Nephron progenitor cell (in vitro differentiated cells): ENCODE results near the gene PALLD.
A peak's percentile ranks its signal among the peaks of the same experiment; 100 is the strongest.

Experiments used
- DNase-seq: peaks from one replicate; pipeline ENCODE4 v3.0.0; 2021
- H3K27ac Mint-ChIP-seq: 2 replicates; pipeline ENCODE4 v1.8.0; 2021; ENCODE audit warnings: mild to moderate bottlenecking, moderate library complexity, mixed read lengths
- H3K27me3 Mint-ChIP-seq: 2 replicates; pipeline ENCODE4 v1.8.0; 2021; ENCODE audit warnings: mild to moderate bottlenecking, low read depth, mixed read lengths; ENCODE audit not compliant: poor library complexity
- H3K36me3 Mint-ChIP-seq: 2 replicates; pipeline ENCODE4 v1.8.0; 2021; ENCODE audit warnings: low read depth, mixed read lengths
- H3K4me1 Mint-ChIP-seq: 2 replicates; pipeline ENCODE4 v1.8.0; 2021; ENCODE audit warnings: mixed read lengths
- H3K4me3 Mint-ChIP-seq: 2 replicates; pipeline ENCODE4 v1.8.0; 2021; ENCODE audit warnings: mild to moderate bottlenecking, moderate library complexity, mixed read lengths
- H3K9me3 Mint-ChIP-seq: 2 replicates; pipeline ENCODE4 v1.8.0; 2021; ENCODE audit warnings: mild to moderate bottlenecking, moderate library complexity, mixed read lengths
- TF ChIP-seq, protein P1 (sequence below): fragments of 200-600 bp; sonication (generic); IDR thresholded peaks from 2 replicates; pipeline ENCODE4 v1.5.0; 2021; ENCODE audit warnings: antibody characterized with exemption

Gene PALLD

DNA sequence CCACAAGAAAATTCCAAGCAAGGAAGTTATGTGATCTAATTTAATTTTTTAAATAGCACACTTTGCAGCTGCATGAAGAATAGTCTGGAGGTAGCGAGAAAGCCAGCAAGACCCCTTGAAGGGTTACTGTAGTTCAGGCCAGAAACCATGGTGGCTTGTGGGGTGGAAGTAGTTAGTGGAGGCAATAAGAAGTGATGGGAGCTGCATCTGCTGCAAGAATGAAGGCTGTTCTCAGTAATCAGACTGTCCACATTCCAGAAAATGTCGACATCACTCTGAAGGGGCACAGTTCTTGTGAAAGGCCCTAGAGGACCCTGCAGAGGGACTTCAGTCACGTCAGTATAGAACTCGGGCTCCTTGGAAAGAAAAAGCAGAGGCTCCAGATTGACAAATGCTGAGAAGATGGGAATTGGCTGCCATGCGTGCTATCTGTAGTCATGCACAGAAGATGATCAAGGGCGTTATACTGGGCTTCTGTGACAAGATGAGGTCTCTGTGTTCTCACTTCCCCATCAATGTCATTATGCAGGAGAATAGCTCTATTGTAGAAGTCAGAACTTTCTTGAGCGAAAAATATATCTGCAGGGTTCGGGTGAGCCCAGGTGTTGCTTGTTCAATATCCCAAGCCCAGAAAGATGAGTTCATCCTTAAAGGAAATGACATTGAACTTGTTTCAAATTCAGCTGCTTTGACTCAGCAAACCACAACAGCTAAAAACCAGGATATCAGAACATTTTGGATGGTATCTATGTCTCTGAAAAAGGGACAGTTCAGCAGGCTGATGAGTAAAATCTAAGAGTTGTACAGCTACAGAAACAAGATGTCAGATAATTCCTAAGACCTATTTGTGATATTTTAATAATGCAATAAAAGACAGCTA, 259.0 kb downstream of the PALLD start:
- TF ChIP-seq, protein P1, sequence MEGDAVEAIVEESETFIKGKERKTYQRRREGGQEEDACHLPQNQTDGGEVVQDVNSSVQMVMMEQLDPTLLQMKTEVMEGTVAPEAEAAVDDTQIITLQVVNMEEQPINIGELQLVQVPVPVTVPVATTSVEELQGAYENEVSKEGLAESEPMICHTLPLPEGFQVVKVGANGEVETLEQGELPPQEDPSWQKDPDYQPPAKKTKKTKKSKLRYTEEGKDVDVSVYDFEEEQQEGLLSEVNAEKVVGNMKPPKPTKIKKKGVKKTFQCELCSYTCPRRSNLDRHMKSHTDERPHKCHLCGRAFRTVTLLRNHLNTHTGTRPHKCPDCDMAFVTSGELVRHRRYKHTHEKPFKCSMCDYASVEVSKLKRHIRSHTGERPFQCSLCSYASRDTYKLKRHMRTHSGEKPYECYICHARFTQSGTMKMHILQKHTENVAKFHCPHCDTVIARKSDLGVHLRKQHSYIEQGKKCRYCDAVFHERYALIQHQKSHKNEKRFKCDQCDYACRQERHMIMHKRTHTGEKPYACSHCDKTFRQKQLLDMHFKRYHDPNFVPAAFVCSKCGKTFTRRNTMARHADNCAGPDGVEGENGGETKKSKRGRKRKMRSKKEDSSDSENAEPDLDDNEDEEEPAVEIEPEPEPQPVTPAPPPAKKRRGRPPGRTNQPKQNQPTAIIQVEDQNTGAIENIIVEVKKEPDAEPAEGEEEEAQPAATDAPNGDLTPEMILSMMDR, result no peak
- peaks cover 7% of the 10 kb centered on the region for H3K4me1 Mint-ChIP-seq
- peaks cover 72% of the 10 kb centered on the region for H3K36me3 Mint-ChIP-seq
- DNase-seq, result no peak
- no peak overlapping the region for H3K4me3 Mint-ChIP-seq
- no peak overlapping the region for H3K27ac Mint-ChIP-seq
- peaks cover 7% of the 10 kb centered on the region for H3K27me3 Mint-ChIP-seq
- no peaks in the 10 kb centered on the region for H3K9me3 Mint-ChIP-seq

DNA sequence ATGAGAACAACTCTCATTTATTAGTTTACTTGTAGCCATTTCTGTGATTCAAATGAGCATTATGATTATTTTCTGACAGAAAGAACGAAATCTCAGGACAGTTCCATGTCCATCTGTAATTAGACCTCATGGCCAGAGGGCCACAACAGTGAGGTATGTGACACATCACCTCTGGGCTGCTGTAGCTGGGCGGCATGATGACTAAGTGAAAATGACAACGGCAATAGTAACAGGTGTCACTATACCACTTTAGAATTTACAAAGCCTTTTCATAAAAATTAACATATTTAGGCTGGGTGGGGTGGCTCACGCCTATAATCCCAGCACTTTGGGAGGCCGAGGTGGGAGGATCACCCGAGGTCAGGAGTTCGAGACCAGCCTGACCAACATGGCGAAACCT, 260.6 kb downstream of the PALLD start:
- Mint-ChIP-seq H3K9me3 (no peaks in the 10 kb centered on the region), H3K36me3 (peaks cover 71% of the 10 kb centered on the region), H3K4me3 (no peak overlapping the region), H3K4me1 (peaks cover 7% of the 10 kb centered on the region), H3K27me3 (peaks cover 7% of the 10 kb centered on the region), H3K27ac (no peak overlapping the region)
- no peak for DNase-seq
- TF ChIP-seq, protein P1, result no peak

DNA sequence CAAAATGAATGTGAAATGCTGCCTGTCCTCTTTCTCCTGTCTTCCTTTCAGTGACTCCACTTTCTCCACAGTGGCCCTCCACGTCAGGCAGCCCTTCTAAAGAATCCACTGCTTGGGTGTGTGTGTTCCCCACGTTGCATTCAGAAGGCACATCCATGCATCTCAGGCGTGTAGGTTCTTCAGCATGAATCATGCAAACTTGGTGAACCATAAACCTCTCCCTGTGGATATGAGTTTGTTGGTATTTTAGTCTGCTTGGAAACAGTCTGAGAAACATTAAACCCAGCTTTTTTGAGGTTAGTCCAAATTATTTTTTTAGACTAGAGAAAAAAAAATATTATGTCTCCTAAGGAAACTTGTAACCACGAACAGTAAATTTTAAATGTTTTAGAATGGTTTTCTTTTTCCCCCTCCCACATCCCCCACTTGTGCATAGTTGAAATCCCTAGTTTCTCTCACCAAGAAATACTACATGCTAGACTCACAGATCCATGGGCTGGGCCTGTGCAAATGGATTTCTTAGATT, 261.6 kb downstream of the PALLD start:
- TF ChIP-seq, protein P1, result no peak
- Mint-ChIP-seq H3K36me3 (peaks cover 67% of the 10 kb centered on the region), H3K9me3 (no peaks in the 10 kb centered on the region), H3K27ac (no peak overlapping the region), H3K4me3 (no peak overlapping the region), H3K4me1 (peaks cover 7% of the 10 kb centered on the region), H3K27me3 (peaks cover 7% of the 10 kb centered on the region)
- DNase-seq, result no peak

DNA sequence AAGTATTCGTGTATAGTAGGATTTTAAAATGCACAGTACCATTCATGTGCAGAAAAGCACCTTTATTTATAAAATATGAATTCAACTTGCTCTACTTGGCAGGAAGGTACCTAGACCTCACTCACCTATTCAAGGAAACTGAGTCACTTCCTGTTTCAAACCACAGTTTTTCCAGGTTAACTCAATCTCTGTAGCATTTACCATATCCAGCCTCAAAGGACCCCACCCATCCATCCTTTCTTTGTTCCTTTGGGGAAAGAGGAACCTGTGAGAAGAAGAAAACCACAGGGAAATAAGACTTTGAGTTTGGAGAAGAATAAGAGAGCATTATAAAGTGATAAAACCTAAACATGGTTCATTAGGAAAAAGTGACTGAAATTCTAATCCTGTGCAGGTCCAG, 262.5 kb downstream of the PALLD start:
- Mint-ChIP-seq H3K27me3 (peaks cover 4% of the 10 kb centered on the region), H3K27ac (no peak overlapping the region), H3K36me3 (peaks cover 58% of the 10 kb centered on the region), H3K9me3 (no peaks in the 10 kb centered on the region), H3K4me1 (peaks cover 7% of the 10 kb centered on the region), H3K4me3 (no peak overlapping the region)
- TF ChIP-seq, protein P1, result no peak
- DNase-seq, result no peak

DNA sequence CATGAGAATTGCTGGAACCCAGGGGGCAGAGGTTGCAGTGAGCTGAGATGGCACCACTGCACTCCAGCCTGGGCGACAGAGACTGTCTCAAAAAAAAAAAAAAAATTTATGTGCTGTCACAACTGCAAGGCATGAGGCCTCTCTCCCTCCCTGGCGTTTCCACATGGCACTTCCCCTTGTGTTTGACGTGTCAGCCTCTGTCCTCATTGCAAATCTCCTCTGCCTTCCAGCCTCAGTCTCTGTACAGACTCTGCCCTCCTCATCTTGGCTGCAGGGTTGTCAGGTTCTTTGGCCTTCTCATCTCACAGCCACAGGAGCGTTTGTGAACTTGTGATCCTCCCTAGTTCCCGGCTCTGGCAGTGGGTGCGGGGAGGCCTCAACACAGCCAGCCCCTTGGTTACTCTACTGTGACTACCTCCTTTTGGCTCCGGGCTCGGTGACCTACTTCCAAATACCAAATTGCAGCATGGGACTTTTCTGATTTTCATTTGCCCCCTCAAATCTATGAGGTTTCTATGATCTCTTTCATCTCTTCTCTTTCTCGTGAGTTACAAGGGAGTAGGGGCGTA, 263.2 kb downstream of the PALLD start:
- TF ChIP-seq, protein P1, result no peak
- no peak for DNase-seq
- Mint-ChIP-seq H3K9me3 (no peaks in the 10 kb centered on the region), H3K4me3 (no peak overlapping the region), H3K36me3 (peaks cover 58% of the 10 kb centered on the region), H3K4me1 (peaks cover 7% of the 10 kb centered on the region), H3K27me3 (peaks cover 2% of the 10 kb centered on the region), H3K27ac (peak overlapping the region; percentile 46)
